Left cardiac atrium (tissue), 4 donors: ENCODE data around the gene PDPK1. TPM values are rescaled to one million over a fixed set of nuclear protein-coding genes. Genes with fewer than 3 reads are reported as not detected.
"Not testable (repeated sequence)": the region's sequence is repeated elsewhere in the genome, so short reads cannot be mapped to it uniquely, and the experiment has no call there.

Experiments
- ATAC-seq, 2 donors: fragments of 200-7000 bp; cut with Tn5 transposase; one replicate each; pipeline ENCODE4 v1.9.1; 2020; ENCODE audit warnings: mild to moderate bottlenecking in 2 of 2, moderate library complexity in 2 of 2
- DNase-seq: peaks from one replicate; pipeline ENCODE4 v3.0.0-alpha.2; 2020
- intact Hi-C, 2 donors: fragments of 100-400 bp; cut with DNase I; formaldehyde crosslinking; loops; one replicate each; pipeline versions ENCODE4 v1.14.1 to v1.15.1; 2022 to 2023
- microRNA-seq, 2 donors: library from miRNA; unstranded; fragments of <30 nt; microRNA quantifications; one replicate each; pipeline ENCODE4 v1.2.0, GENCODE V29; 2020
- total RNA-seq, 2 donors: library from RNA; stranded (reverse); fragmentation: NEBNext Ultra II Directional; extraction: Animal tissue kit (Norgen Biotek cat#: 25700); gene quantifications; one replicate each; pipeline ENCODE4 v1.2.1, GENCODE V29; 2021
- donor health status: DM: no; HTN: yes; CAD: no.
- donor health status: DM: no; HTN: yes; CAD: no; lungs with severe emphysema.
- donor health status: DM: yes; HTN: yes; CAD: no.
- donor health status: Dilated cardiomyopathy.

Gene PDPK1
- total RNA-seq, 2 donors from 2014 or later, result 32.6 to 39.4 TPM

- DNase-seq, intact Hi-C loops: not testable (repeated sequence)
- ATAC-seq, result peak; percentile 59 to 67
Observed at GRCh38 chr16:2620870-2621269, 83.0 kb downstream of the PDPK1 start.

DNA sequence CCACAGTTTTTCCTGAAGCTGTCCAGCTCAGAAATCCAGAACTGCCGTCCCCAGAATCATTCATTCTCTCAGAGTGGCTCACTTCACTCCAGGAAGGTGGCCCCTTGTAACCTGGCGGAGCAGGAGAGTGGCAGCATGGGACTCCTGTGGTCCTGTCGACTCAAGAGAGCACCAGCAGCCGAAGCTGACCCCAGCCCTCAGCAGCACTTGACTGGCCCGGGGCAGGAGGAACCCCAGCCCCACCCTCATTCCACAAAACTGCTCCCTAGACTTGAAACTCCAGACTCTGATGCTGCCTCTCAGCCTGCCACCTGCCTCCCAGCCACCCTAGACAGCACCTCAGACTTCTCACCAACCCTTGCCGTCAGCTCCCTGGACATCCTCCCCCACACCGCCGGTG is 83.6 kb downstream of the PDPK1 start:
- intact Hi-C loops, ATAC-seq, DNase-seq: not testable (repeated sequence)

GRCh38 chr16:2627075-2627474 is 89.3 kb downstream of the PDPK1 start:
- ATAC-seq, DNase-seq, intact Hi-C loops: not testable (repeated sequence)

- intact Hi-C loops, DNase-seq, ATAC-seq: not testable (repeated sequence)
Observed at GRCh38 chr16:2631203-2631602, 93.4 kb downstream of the PDPK1 start.

DNA sequence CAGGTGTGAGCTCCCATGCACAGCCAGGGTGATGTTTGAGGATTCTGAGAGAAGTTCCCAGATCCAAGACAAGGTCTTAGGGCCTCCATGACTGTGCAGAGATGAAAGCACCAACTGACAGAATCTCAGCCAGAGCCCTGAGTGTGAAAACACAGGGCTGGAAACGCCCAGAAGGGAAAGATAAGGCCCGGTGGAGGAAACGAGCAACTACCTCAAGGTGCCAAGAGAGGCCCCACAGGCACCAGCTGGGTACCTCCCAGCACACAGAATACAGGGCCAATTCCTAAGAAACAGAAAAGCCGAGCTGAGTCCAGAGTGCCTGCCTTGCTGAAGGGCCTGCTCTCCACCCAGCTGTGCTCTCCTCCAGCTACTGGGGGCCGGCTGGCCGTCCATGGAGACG is 94.5 kb downstream of the PDPK1 start:
- DNase-seq, intact Hi-C loops: not testable (repeated sequence)
- ATAC-seq, result peak in 1 of 2 donors; percentile 43

GRCh38 chr16:2639071-2639721 is 101.4 kb downstream of the PDPK1 start:
- DNase-seq (peak; percentile 30), ATAC-seq (peak; percentile 79 to 82)
- intact Hi-C loops, result not testable (repeated sequence)

GRCh38 chr16:2639722-2640072 is 101.9 kb downstream of the PDPK1 start:
- DNase-seq, intact Hi-C loops: not testable (repeated sequence)
- peak; percentile 57 to 64 for ATAC-seq

GRCh38 chr16:2642561-2642960 is 104.7 kb downstream of the PDPK1 start:
- DNase-seq, ATAC-seq, intact Hi-C loops: not testable (repeated sequence)

- DNase-seq, intact Hi-C loops: not testable (repeated sequence)
- peak in 1 of 2 donors; percentile 58 for ATAC-seq
Observed at GRCh38 chr16:2644754-2645453, 107.1 kb downstream of the PDPK1 start.

- intact Hi-C loops, ATAC-seq, DNase-seq: not testable (repeated sequence)
Observed at GRCh38 chr16:2651268-2651871, 113.5 kb downstream of the PDPK1 start.

Small RNAs within 50 kb of the gene (microRNA-seq; reads per million reads assigned to microRNA genes)
- gene MIR3178, result 0 reads per million in 2 donors

Other genes starting within 250 kb of the PDPK1 start
- gene ABCA3, start 197.3 kb upstream of the PDPK1 start, total RNA-seq, result 10 to 100 TPM in 1 of 2 donors, 1 to 10 TPM in 1; 9.6 to 12.4 TPM
- gene CCNF, start 108.6 kb upstream of the PDPK1 start, total RNA-seq, result 1 to 10 TPM; 1.6 to 2.1 TPM
- 1 to 10 TPM in 1 of 2 donors, under 1 TPM in 1; 0.47 to 2.8 TPM for gene TEDC2, start 77.9 kb upstream of the PDPK1 start, total RNA-seq
- gene NTN3, start 66.7 kb upstream of the PDPK1 start, total RNA-seq, result under 1 TPM; 0.39 to 0.65 TPM
- 10 to 100 TPM in 1 of 2 donors, 1 to 10 TPM in 1; 9.8 to 15.1 TPM for gene TBC1D24, start 62.9 kb upstream of the PDPK1 start, total RNA-seq
- gene ATP6V0C, start 24.1 kb upstream of the PDPK1 start, total RNA-seq, result 100 to 1,000 TPM; 162 to 197 TPM
- gene AMDHD2, start 17.6 kb upstream of the PDPK1 start, total RNA-seq, result 10 to 100 TPM; 15.8 to 21.8 TPM
- gene CEMP1, start 6.6 kb upstream of the PDPK1 start, total RNA-seq, result not detected
- gene KCTD5, start 144.5 kb downstream of the PDPK1 start, total RNA-seq, result 10 to 100 TPM; 11.6 to 15.2 TPM
- gene PRSS27, start 182.2 kb downstream of the PDPK1 start, total RNA-seq, result under 1 TPM; 0.44 to 0.65 TPM
- gene SRRM2, start 214.6 kb downstream of the PDPK1 start, total RNA-seq, result 100 to 1,000 TPM; 266 to 321 TPM
- gene ELOB, start 239.3 kb downstream of the PDPK1 start, total RNA-seq, result 100 to 1,000 TPM; 262 to 270 TPM
- gene PRSS33, start 249.5 kb downstream of the PDPK1 start, total RNA-seq, result not detected